COLO829 (cell line): Measurements from ENCODE around the gene TGFBR1.

Source experiments
- DNase-seq: peaks from one replicate; pipeline ENCODE4 v3.0.0; 2012; ENCODE audit warnings: low spot score

The TGFBR1 gene

DNA sequence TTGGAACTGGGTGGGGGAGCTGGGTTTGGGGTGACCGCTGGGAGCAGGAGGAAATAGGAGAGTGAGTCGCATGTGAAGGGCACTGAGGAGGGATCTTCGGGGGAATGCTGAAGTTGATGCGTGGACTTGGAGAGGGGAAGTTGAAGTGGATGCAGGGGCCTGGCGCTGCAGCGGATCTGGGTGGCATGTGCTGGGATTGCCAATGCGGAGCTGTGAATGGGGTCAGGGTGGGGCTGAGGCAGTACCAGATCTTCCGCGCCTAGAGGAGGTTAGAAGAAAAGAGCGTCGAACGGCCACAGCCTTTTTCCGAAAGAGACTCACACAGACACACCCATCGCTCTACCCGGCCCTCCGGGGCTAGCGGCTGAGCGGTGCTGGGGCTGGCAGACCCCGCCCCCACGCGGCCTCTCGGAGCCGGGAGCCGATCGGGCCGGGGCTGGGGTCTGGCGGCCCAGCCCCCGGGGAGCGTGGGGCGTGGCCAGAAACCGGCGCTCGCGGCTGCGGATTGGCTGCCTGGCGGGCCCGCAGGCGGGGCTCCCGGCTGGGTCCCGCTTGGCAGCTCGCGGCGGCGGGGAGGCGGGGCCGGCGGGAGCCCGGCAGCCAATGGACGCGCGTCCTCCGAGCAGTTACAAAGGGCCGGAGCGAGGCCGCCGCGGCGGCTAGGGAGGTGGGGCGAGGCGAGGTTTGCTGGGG is at the start of gene TGFBR1:
TGFBR1 (plus strand) TSS at position 655 of the 693 bp plus-strand sequence. CDS start 93 bp downstream, outside the sequence.
- peak; percentile 94 for DNase-seq

GRCh38 chr9:99055384-99055783 is 49.5 kb upstream of the TGFBR1 start:
- DNase-seq: no peak

- DNase-seq: no peak
Observed at GRCh38 chr9:99056186-99056585, 48.7 kb upstream of the TGFBR1 start.

GRCh38 chr9:99056886-99057664 is 47.8 kb upstream of the TGFBR1 start:
- DNase-seq: no peak

DNA sequence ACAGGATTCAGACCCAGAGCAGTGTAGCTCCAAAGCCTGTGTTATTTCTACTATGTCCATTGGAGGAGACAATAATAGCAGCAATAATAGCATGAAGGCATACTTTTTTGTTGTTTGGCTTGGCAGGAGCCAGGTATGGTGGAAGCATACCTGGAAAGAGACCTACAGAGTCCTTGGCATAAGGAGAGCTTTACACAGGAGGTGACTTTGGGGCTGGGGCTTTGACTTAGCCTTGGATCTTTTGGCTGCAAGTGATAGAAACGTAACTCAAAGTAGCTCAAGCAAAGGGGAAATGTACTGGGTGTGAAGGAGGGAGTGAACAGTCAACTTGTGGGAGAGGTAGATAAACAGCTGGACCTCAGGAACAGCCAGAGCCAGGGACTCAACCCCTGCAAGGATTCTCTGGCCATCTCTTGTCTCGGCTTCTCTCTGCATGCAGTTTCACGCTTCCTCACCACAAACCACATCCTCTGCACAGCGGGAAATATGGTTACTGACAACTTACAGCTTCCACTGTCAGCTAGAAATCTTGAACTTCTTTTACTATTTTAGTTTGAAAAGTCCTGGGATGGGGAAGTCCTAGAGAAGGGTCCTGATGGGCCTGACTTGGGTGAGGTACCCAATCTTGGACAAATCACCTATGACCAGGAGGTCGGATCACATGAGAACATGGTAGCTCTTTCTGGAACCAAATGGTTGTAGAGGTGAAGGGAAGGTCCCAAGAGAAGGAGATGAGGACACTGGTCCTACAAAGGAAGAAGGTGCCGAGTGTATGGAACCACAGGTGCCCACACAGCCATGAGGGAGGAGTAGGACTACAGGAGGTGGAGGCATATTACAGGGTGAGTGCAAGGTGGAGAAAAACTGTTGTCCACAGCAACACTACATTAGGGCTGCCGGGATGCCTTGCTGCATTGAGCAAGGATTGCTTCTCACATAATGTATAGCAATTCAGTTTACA is 47.0 kb upstream of the TGFBR1 start:
- DNase-seq: no peak

DNA sequence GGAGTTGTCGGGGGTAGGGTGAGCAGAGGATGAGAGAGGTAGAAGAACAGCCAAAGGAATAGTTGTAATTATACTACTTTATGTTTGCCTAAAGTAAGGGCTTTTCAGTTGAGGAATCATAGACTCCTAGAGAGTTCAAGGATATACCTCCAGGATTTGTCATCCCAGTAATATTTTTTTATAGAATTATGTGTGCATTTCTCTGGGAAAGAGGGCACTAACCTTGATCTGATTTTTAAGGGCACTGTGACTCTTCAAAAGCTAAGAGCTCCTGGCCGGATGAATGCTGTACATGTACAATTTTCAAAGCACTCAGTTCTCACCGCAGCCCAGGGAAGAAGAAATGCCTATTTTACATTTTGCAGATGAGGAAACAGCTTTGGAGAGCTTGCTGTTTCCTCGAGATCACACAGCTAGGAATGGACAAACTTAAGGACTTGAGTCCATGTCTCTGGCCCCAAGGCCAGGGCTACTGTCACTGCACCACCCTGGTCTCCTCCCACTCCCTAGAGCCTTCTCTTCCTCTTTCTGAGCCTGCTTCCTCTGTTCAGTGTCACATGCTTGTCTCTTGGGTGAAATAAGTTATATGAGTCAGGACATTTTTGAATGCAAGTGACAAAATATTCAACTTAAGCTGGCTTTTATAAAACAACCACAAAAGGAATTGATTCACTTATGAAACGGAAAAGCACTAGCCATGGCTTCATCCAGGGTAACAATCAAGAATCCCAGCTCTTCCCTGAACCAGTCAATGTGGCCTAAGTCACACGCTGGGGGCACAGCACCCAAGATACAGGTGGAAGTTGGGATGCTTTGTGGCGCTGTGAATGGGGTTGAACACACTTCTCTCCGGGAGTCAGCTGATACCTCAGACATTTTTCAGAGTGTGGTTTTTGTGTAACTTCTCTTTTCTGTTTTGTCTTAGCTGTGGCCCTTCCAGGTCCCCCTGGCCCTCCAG is 45.7 kb upstream of the TGFBR1 start:
- DNase-seq: peak; percentile 35

- no peak for DNase-seq
Observed at GRCh38 chr9:99060621-99061020, 44.3 kb upstream of the TGFBR1 start.

GRCh38 chr9:99062549-99062948 is 42.4 kb upstream of the TGFBR1 start:
- DNase-seq: no peak

DNA sequence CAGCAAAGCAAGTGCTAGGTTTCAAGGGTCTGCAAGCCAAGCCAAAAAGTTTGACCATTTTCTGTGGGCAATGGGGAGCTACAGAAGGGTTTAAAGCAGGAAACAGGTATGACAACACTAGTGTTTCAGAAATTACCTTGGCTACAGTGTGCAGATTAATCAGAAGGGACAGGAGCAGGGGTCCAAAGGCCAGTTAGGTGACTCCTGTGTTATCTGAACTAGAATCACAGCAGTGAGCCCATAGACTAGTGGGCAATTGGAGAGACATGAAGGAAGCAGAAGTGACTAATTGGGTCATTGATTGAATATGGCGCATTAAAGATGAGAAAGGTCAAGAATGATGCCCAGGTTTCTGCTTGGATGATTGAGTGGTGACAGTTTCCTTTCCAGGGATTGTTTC is 41.4 kb upstream of the TGFBR1 start:
- no peak for DNase-seq

GRCh38 chr9:99066571-99066970 is 38.3 kb upstream of the TGFBR1 start:
- DNase-seq: no peak

GRCh38 chr9:99069075-99069474 is 35.8 kb upstream of the TGFBR1 start:
- no peak for DNase-seq

GRCh38 chr9:99069546-99069945 is 35.4 kb upstream of the TGFBR1 start:
- no peak for DNase-seq

DNA sequence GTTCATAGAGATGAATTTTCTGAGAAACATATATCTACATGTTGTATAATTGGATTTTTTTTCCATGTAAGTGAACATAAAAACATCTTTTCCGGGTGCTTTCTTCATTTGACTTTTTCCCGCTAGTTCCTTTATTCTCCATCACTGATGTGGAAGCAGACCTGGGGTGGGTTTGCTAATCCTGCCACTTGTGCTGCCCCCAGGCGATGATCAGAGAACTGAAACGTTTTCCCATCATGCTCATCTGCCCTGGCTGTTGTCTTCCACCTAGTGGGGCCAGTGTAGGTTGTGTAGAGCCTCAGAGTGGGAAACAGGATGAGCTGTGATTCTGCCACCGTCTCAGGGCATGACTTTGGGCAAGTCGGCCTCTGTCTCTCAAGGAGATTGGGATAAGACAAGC is 34.2 kb upstream of the TGFBR1 start:
- DNase-seq: no peak

GRCh38 chr9:99071313-99072039 is 33.4 kb upstream of the TGFBR1 start:
- DNase-seq: no peak

GRCh38 chr9:99072040-99072394 is 32.9 kb upstream of the TGFBR1 start:
- DNase-seq: no peak

GRCh38 chr9:99073347-99073746 is 31.6 kb upstream of the TGFBR1 start:
- no peak for DNase-seq

DNA sequence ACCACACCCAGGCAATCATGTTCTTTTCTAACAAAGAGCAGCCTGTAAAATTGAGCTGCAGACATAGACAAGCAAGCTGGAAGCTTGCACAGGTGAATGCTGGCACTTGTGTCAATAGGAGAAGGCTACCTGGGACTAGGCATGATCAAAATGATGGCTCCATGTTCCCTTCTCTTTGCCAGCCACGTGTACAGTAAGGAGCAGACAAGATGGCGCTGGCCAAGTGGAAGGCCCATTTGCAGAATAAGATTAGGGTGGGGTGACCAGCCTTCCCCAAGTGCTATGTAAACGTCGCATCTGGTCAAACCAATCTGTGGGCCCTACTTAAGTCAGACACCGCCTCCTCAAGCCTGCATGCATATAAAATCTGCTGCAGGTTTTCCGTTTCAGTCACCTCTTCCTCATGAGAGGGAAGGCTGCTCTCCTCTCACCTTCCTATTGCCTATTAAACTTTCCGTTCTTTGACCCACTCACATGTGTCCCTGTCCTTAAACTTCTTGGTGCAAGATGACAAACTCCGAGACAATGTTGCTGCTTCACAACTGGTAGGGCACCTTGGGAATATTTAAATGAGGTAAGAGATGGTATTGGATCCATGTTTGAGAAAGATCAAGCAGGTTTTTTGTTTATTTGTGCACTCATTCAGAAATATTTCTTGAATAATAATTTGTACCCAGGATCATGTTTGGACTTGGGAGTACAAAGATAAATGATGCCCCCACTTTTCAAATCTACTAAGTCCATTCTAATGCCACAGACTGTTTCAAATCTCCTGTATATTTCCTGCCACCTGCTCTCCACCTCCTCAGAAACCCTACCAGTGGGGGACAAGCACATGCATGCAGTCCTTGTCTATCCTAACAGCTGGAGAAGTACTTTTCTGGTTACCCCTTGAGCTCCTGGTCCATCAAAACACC is 30.7 kb upstream of the TGFBR1 start:
- no peak for DNase-seq

DNA sequence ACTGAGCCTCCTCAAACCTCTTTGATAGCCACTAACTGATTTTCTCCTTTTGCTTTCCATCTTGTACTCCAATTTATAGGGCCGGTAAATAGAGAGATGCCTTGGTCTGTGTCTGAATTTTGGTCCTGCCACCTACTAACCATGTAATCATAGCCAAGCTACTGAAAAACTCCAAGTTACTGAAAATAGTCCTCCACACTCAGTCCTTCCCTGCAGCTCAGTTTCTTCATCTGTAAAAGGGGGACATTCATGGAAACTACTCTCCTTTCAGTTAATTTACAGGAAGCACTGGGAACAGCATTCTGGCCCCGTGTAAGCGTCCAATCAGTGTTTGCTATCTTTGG is 30.0 kb upstream of the TGFBR1 start:
- DNase-seq: no peak

DNA sequence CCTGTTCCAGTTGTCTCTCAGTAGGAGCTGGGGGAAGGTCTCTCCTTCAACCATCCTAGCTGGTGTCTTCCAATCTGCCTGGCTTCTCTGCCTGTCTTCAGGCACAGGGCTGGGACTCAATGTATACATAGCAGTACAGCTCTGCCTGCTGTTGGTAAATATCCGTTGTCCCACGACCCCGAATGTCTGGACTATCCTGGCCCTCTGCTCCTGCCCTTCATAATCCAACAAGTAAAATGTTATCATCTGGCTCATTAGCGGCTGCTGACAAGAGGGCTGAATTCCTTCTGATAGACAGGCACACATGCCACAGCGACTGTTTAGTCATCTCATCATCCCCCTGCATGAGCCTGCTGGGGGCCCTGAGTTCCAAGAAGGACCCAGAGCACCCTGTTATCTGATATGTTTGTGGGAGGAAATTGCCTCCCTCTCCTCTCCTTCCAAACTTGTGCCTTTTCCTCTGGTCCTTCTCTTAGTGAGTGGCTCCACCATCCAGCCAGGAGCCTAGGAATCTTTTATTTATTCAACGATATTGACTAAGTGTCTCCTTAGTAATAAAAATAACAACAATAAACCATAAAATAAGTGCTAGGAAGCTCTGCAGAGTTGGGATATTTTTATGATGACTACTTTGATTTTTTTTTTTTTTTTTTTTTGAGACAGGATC is 29.5 kb upstream of the TGFBR1 start:
- no peak for DNase-seq
